Measurements from ENCODE around the gene PTPN2.

DNA sequence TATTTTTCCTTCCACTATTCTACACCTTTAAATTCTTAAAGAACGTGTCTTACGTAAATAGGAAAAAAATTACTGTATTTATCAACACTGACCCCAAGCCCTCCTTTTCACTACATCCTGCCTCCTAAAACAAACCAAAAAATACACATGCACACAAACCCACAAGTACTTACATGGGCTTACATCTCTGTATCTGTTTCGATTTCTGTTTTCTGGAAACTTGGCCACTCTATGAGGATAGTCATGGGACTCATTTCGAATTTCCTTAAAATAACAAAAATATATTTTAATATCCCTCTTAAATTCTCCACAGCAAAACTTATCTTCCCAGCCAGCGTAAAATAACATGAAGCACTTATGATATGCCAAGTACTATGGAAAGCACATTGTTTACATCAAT is 25.0 kb downstream of the PTPN2 start:
- TF ChIP-seq, protein P1, sequence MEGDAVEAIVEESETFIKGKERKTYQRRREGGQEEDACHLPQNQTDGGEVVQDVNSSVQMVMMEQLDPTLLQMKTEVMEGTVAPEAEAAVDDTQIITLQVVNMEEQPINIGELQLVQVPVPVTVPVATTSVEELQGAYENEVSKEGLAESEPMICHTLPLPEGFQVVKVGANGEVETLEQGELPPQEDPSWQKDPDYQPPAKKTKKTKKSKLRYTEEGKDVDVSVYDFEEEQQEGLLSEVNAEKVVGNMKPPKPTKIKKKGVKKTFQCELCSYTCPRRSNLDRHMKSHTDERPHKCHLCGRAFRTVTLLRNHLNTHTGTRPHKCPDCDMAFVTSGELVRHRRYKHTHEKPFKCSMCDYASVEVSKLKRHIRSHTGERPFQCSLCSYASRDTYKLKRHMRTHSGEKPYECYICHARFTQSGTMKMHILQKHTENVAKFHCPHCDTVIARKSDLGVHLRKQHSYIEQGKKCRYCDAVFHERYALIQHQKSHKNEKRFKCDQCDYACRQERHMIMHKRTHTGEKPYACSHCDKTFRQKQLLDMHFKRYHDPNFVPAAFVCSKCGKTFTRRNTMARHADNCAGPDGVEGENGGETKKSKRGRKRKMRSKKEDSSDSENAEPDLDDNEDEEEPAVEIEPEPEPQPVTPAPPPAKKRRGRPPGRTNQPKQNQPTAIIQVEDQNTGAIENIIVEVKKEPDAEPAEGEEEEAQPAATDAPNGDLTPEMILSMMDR (IDR thresholded peaks at IDR 0.05) = no peak
- TF ChIP-seq POLR2A (IDR thresholded peaks at IDR 0.05) = no peak

Measured in right lobe of liver (tissue), 4 donors.